Left ventricle myocardium inferior (tissue), 1 donor: ENCODE data around the gene NKD1. TPM values are rescaled to one million over a fixed set of nuclear protein-coding genes. Genes with fewer than 3 reads are reported as not detected.

Experiments used
- DNase-seq: peaks from one replicate; pipeline ENCODE4 v3.0.0-alpha.2; 2020
- H3K27ac ChIP-seq: fragments of 200-600 bp; replicated peaks from 2 replicates; pipeline ENCODE4 v1.8.0; 2021
- H3K27me3 ChIP-seq: fragments of 200-600 bp; 2 replicates; pipeline ENCODE4 v1.8.0; 2021; ENCODE audit warnings: low read depth
- H3K36me3 ChIP-seq: fragments of 200-600 bp; 2 replicates; pipeline ENCODE4 v1.8.0; 2021
- H3K4me1 ChIP-seq: fragments of 200-600 bp; 2 replicates; pipeline ENCODE4 v1.8.0; 2021
- H3K4me3 ChIP-seq: fragments of 200-600 bp; 2 replicates; pipeline ENCODE4 v1.8.0; 2021; ENCODE audit warnings: mild to moderate bottlenecking, moderate library complexity
- H3K9me3 ChIP-seq: fragments of 200-600 bp; replicated peaks from 2 replicates; pipeline ENCODE4 v1.8.0; 2021
- intact Hi-C: fragments of 100-400 bp; cut with micrococcal nuclease; formaldehyde crosslinking; loops from one replicate; pipeline ENCODE4 v1.11.0; 2022
- total RNA-seq: library from RNA; stranded (reverse); fragmentation: NEBNext Ultra II Directional; extraction: Animal tissue kit (Norgen Biotek cat#: 25700); gene quantifications from one replicate; pipeline ENCODE4 v1.2.1, GENCODE V29; 2021
- TF ChIP-seq, protein P1 (sequence below): fragments of 200-600 bp; IDR thresholded peaks from 2 replicates; pipeline ENCODE4 v1.8.0; 2021; ENCODE audit warnings: antibody characterized with exemption, mild to moderate bottlenecking, borderline replicate concordance
- donor health status: DM: no; HTN: yes; CAD: no; lungs with severe emphysema.

The NKD1 gene
- total RNA-seq, 1 donor from 2014 or later: 1.5 TPM

DNA sequence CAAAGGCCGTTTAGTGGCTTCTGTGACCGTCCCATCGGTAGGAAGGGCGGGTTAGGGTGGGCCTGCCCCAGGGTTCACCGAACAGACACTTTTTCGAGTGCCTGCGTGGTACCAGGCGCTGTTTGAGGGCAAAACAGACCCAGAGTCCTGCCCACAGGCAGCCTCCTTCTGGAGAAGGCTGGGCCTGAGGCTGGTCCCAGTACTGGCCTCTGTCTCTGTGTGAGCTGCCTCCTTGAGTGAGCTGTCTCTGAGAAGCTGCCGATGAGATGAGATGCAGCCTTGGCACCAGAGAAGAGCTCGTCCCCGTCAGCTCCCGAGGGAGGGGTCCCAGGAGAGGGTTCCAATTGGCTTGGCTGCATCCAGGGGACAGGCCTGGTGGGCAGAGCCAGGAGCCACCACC lies 53.1 kb downstream of the NKD1 start:
- TF ChIP-seq, protein P1, sequence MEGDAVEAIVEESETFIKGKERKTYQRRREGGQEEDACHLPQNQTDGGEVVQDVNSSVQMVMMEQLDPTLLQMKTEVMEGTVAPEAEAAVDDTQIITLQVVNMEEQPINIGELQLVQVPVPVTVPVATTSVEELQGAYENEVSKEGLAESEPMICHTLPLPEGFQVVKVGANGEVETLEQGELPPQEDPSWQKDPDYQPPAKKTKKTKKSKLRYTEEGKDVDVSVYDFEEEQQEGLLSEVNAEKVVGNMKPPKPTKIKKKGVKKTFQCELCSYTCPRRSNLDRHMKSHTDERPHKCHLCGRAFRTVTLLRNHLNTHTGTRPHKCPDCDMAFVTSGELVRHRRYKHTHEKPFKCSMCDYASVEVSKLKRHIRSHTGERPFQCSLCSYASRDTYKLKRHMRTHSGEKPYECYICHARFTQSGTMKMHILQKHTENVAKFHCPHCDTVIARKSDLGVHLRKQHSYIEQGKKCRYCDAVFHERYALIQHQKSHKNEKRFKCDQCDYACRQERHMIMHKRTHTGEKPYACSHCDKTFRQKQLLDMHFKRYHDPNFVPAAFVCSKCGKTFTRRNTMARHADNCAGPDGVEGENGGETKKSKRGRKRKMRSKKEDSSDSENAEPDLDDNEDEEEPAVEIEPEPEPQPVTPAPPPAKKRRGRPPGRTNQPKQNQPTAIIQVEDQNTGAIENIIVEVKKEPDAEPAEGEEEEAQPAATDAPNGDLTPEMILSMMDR: no peak
- Histone ChIP-seq H3K9me3 (no peaks in the 10 kb centered on the region), H3K27me3 (no peaks in the 10 kb centered on the region), H3K36me3 (no peaks in the 10 kb centered on the region), H3K4me3 (no peak overlapping the region), H3K27ac (no peak overlapping the region), H3K4me1 (peaks cover 36% of the 10 kb centered on the region)
- intact Hi-C loops: no loop called here
- no peak for DNase-seq

DNA sequence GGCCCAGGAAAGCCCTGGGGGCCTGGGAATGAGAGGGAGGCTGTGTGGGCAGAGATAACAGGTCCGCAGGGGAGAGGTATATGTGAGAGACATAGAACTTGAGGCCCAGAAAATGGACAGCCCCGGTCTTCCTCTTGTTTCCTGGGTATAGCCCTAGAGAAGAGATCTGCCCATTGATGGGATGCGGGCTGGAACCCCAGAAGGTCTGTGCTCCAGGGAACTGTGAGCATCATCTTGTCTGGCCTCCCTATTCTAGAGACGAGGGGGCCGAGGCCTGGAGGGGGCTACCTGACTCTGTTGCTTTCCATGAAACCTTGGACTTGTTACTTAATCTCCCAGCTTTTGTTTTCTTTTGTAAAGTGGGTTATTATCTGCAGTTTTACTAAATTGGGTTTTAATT lies 53.9 kb downstream of the NKD1 start:
- DNase-seq: no peak
- intact Hi-C loops: no loop called here
- H3K9me3 ChIP-seq: no peaks in the 10 kb centered on the region

DNA sequence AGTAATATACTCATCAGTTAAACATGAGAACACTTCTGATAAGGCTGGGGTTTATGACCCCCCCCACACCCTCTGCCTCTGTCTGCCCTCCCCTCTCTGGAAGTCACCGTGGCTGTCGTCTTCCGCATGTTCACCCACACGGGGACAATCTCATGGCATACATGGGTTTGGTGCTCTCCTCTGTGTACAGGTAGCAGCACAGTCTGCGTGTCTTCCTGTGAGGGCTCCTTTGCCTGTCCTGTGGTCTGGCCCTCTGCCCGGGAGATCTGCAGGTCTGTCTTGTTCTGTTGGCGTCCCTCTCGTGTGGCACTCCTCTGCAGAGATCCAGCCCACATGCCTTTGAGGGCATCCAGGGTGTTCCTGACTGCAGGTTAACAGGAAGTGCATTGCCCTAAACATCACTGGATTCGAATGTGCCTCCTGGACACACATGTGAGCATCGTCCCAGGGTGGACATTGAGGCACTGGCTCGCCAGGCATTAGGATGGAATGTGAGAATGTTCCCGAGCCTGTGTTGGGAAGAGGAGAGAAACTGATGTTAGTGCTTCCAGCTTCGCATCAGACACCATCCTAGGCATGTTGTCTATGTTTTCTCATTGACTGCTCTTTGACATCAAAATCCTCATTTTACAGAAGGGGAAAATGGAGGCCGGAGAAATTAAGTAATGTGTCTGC lies 54.5 kb downstream of the NKD1 start:
- peak overlapping the region; percentile 20 for H3K27ac ChIP-seq
- intact Hi-C loops: no loop called here

More for the DNA sequence above, 53.9 kb downstream of the NKD1 start:
- Histone ChIP-seq H3K4me3 (no peak overlapping the region), H3K4me1 (peaks cover 36% of the 10 kb centered on the region), H3K27ac (no peak overlapping the region), H3K27me3 (no peaks in the 10 kb centered on the region), H3K36me3 (no peaks in the 10 kb centered on the region)
- TF ChIP-seq, protein P1: no peak

DNA sequence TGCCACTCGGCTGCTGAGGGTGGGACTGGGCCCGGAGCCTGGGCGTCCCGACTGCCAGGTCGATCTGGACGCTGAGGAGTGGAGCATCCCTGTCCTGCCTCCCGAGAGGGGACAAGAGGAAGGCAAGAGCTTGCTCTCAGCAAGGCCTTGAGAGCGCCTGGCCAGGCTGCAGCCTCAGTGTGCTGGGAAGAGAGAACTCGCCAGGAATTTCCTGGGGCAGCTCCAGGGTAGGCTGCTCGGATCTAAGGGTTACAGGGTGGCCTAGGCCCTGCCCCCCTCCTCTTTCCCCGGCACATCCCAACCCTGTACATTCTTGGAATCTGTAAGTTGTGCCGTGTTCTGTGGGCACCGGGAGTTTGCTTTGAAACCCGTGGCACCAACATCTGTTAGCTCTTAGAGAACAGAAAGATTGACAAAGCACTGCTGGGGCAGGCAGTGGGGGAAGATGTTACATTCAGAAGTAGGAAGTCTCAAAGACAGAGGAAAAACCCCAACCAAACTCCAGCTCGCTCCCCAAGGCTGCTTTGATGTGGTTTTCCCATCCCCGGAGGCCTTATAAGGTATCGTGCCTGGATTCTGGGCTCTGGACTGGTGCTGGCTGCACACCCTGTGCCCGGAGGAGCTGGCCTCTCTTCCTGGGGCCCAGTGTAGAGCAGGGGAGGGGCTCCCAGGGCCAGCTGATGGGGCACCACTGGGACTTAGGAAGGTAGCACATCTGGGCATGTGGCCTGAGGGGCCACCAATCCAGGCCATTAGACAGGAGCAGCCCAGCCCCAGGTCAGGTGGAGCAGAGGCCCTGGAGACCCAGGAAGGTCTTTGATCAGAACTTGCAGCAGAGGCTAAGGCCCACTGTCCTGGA lies 55.2 kb downstream of the NKD1 start:
- no peak for DNase-seq

More for the DNA sequence above, 54.5 kb downstream of the NKD1 start:
- Histone ChIP-seq H3K9me3 (no peaks in the 10 kb centered on the region), H3K36me3 (no peaks in the 10 kb centered on the region), H3K4me1 (peaks cover 36% of the 10 kb centered on the region), H3K4me3 (no peak overlapping the region), H3K27me3 (no peaks in the 10 kb centered on the region)
- DNase-seq: no peak
- TF ChIP-seq, protein P1: no peak

DNA sequence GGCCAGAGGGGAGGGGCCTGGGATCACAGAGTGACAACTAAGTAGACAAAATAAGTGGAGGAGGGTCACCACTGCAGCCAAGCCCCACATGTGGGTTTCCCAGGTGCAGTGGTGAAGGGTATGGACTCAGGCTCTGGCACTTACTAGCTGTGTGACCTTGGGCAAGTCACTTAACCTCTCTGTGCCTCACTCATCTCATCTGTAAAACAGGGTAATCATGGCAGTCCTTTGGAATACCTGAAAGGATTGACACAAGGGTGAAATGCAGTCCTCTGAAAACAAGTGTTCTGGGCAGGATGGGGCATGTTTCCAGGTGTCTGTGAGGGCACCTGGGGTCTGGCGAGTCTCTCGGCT lies 55.8 kb downstream of the NKD1 start:
- DNase-seq: no peak
- H3K27ac ChIP-seq: peak overlapping the region; percentile 20
- TF ChIP-seq, protein P1: no peak
- no peaks in the 10 kb centered on the region for H3K36me3 ChIP-seq
- no peaks in the 10 kb centered on the region for H3K9me3 ChIP-seq
- peaks cover 28% of the 10 kb centered on the region for H3K4me1 ChIP-seq
- intact Hi-C loops: no loop called here
- H3K4me3 ChIP-seq: no peak overlapping the region
- H3K27me3 ChIP-seq: no peaks in the 10 kb centered on the region

More for the DNA sequence above, 55.2 kb downstream of the NKD1 start:
- H3K4me3 ChIP-seq: no peak overlapping the region
- no peaks in the 10 kb centered on the region for H3K36me3 ChIP-seq
- peaks cover 31% of the 10 kb centered on the region for H3K4me1 ChIP-seq
- peak overlapping the region; percentile 20 for H3K27ac ChIP-seq
- H3K27me3 ChIP-seq: no peaks in the 10 kb centered on the region
- TF ChIP-seq, protein P1: no peak
- intact Hi-C loops: no loop called here
- H3K9me3 ChIP-seq: no peaks in the 10 kb centered on the region
